SK-N-SH treated with all-trans-retinoic acid at 6 μM for 48 hours (cell line): Measurements from ENCODE around the gene LRP2.

Source experiments
- ATAC-seq: fragments of 200-7000 bp; cut with Tn5 transposase; 3 replicates; pipeline ENCODE4 v1.9.1; 2020; ENCODE audit warnings: mild to moderate bottlenecking, moderate library complexity
- ARNTL ChIP-seq: fragments of 450-650 bp; formaldehyde crosslinking; IDR thresholded peaks from 2 replicates; pipeline ENCODE4 v1.5.0; 2020; ENCODE audit warnings: low read depth, mild to moderate bottlenecking, moderate library complexity, borderline replicate concordance
- BACH2 ChIP-seq: fragments of 250-450 bp; sonication (Bioruptor Pico); IDR thresholded peaks from 2 replicates; pipeline ENCODE4 v1.9.0; 2021; ENCODE audit warnings: mild to moderate bottlenecking, borderline replicate concordance
- GLIS3 ChIP-seq: fragments of 250-450 bp; sonication (Bioruptor Pico); IDR thresholded peaks from 2 replicates; pipeline ENCODE4 v1.5.0; 2020; ENCODE audit warnings: mild to moderate bottlenecking, moderate library complexity
- ISL1 ChIP-seq: fragments of 250-450 bp; sonication (Bioruptor Pico); IDR thresholded peaks from 2 replicates; pipeline ENCODE4 v2.1.2; 2022; ENCODE audit warnings: mild to moderate bottlenecking, moderate library complexity
- OSR1 ChIP-seq: fragments of 250-450 bp; sonication (Bioruptor Pico); IDR thresholded peaks from 2 replicates; pipeline ENCODE4 v1.8.0; 2022; ENCODE audit warnings: moderate library complexity, mild to moderate bottlenecking, inconsistent platforms
- PPARA ChIP-seq: fragments of 250-450 bp; sonication (Bioruptor Pico); IDR thresholded peaks from 2 replicates; pipeline ENCODE4 v1.5.0; 2020; ENCODE audit warnings: mild to moderate bottlenecking, borderline replicate concordance
- RARB ChIP-seq: fragments of 250-450 bp; sonication (Bioruptor Pico); IDR thresholded peaks from 2 replicates; pipeline ENCODE4 v1.8.0; 2021; ENCODE audit warnings: mild to moderate bottlenecking, moderate library complexity
- SNAI2 ChIP-seq: fragments of 250-450 bp; sonication (Bioruptor Pico); IDR thresholded peaks from 2 replicates; pipeline ENCODE4 v1.5.0; 2020; ENCODE audit warnings: mild to moderate bottlenecking, moderate library complexity
- TCF4 ChIP-seq: fragments of 250-450 bp; sonication (Bioruptor Pico); IDR thresholded peaks from 2 replicates; pipeline ENCODE4 v1.8.0; 2021; ENCODE audit warnings: mild to moderate bottlenecking, moderate library complexity, borderline replicate concordance
- TOX ChIP-seq: fragments of 250-450 bp; sonication (Bioruptor Pico); IDR thresholded peaks from 2 replicates; pipeline ENCODE4 v1.8.0; 2021; ENCODE audit warnings: mild to moderate bottlenecking, moderate library complexity, borderline replicate concordance
- ZC3H10 ChIP-seq: fragments of 250-450 bp; sonication (Bioruptor Pico); IDR thresholded peaks from 2 replicates; pipeline ENCODE4 v1.5.1; 2021; ENCODE audit warnings: mild to moderate bottlenecking, moderate library complexity
- ZFP3 ChIP-seq: fragments of 250-450 bp; sonication (Bioruptor Pico); IDR thresholded peaks from 2 replicates; pipeline ENCODE4 v1.5.0; 2020; ENCODE audit warnings: mild to moderate bottlenecking, moderate library complexity
- ZNF565 ChIP-seq: fragments of 450-650 bp; formaldehyde crosslinking; conservative IDR thresholded peaks from 2 replicates; pipeline ENCODE4 v1.5.0; 2020; ENCODE audit warnings: low read depth, mild to moderate bottlenecking, moderate library complexity
- ZNF70 ChIP-seq: fragments of 450-650 bp; formaldehyde crosslinking; IDR thresholded peaks from 2 replicates; pipeline ENCODE4 v1.5.0; 2020; ENCODE audit warnings: mild to moderate bottlenecking, moderate library complexity
- ZNF8 ChIP-seq: fragments of 450-650 bp; formaldehyde crosslinking; IDR thresholded peaks from 2 replicates; pipeline ENCODE4 v1.5.0; 2020; ENCODE audit warnings: mild to moderate bottlenecking, moderate library complexity
- TF ChIP-seq, protein P1 (sequence below): fragments of 250-450 bp; sonication (Bioruptor Pico); IDR thresholded peaks from 2 replicates; pipeline ENCODE4 v1.5.0; 2020; ENCODE audit warnings: mild to moderate bottlenecking, moderate library complexity
- TF ChIP-seq, protein P2 (sequence below): fragments of 250-450 bp; sonication (Bioruptor Pico); IDR thresholded peaks from 2 replicates; pipeline ENCODE4 v1.8.0; 2021; ENCODE audit warnings: low read depth, mild to moderate bottlenecking, moderate library complexity, borderline replicate concordance
- TF ChIP-seq, protein P3 (sequence below): fragments of 250-450 bp; sonication (Bioruptor Pico); IDR thresholded peaks from 2 replicates; pipeline ENCODE4 v1.5.1; 2020; ENCODE audit warnings: low read depth, mild to moderate bottlenecking, moderate library complexity
- TF ChIP-seq, protein P4 (sequence below): fragments of 250-450 bp; sonication (Bioruptor Pico); IDR thresholded peaks from 2 replicates; pipeline ENCODE4 v1.8.0; 2020; ENCODE audit warnings: mild to moderate bottlenecking, moderate library complexity, borderline replicate concordance

Gene LRP2

DNA sequence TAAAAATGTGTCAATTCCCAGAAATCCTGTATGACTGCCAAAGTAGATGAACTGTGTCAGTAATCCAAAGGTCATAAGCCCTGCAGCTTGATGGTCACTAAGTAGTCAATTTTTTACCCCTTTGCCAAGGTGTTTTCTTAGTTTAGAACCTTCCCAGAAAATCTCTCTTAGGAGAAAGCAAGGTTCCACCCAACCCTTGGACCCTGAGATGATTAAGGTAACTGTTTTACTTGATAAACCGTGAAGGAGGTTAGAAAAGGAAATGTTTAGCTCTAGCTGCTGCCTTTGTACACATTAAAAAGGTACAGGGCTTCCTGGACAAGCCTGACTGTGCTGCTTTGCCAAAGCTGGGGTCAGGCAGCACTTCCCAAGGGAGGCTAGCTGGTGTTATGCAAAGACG lies 24.4 kb upstream of the LRP2 start:
- no peak for ATAC-seq
- TF ChIP-seq ZC3H10, result no peak
- no peak for TF ChIP-seq ARNTL (CRISPR knock-in tag)
- TF ChIP-seq, protein P1, sequence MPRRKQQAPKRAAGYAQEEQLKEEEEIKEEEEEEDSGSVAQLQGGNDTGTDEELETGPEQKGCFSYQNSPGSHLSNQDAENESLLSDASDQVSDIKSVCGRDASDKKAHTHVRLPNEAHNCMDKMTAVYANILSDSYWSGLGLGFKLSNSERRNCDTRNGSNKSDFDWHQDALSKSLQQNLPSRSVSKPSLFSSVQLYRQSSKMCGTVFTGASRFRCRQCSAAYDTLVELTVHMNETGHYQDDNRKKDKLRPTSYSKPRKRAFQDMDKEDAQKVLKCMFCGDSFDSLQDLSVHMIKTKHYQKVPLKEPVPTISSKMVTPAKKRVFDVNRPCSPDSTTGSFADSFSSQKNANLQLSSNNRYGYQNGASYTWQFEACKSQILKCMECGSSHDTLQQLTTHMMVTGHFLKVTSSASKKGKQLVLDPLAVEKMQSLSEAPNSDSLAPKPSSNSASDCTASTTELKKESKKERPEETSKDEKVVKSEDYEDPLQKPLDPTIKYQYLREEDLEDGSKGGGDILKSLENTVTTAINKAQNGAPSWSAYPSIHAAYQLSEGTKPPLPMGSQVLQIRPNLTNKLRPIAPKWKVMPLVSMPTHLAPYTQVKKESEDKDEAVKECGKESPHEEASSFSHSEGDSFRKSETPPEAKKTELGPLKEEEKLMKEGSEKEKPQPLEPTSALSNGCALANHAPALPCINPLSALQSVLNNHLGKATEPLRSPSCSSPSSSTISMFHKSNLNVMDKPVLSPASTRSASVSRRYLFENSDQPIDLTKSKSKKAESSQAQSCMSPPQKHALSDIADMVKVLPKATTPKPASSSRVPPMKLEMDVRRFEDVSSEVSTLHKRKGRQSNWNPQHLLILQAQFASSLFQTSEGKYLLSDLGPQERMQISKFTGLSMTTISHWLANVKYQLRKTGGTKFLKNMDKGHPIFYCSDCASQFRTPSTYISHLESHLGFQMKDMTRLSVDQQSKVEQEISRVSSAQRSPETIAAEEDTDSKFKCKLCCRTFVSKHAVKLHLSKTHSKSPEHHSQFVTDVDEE (CRISPR knock-in tag), result no peak
- no peak for TF ChIP-seq ZNF70 (CRISPR knock-in tag)
- TF ChIP-seq, protein P2, sequence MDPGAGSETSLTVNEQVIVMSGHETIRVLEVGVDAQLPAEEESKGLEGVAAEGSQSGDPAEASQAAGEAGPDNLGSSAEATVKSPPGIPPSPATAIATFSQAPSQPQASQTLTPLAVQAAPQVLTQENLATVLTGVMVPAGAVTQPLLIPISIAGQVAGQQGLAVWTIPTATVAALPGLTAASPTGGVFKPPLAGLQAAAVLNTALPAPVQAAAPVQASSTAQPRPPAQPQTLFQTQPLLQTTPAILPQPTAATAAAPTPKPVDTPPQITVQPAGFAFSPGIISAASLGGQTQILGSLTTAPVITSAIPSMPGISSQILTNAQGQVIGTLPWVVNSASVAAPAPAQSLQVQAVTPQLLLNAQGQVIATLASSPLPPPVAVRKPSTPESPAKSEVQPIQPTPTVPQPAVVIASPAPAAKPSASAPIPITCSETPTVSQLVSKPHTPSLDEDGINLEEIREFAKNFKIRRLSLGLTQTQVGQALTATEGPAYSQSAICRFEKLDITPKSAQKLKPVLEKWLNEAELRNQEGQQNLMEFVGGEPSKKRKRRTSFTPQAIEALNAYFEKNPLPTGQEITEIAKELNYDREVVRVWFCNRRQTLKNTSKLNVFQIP (CRISPR knock-in tag), result no peak
- TF ChIP-seq GLIS3, result no peak
- TF ChIP-seq, protein P3, sequence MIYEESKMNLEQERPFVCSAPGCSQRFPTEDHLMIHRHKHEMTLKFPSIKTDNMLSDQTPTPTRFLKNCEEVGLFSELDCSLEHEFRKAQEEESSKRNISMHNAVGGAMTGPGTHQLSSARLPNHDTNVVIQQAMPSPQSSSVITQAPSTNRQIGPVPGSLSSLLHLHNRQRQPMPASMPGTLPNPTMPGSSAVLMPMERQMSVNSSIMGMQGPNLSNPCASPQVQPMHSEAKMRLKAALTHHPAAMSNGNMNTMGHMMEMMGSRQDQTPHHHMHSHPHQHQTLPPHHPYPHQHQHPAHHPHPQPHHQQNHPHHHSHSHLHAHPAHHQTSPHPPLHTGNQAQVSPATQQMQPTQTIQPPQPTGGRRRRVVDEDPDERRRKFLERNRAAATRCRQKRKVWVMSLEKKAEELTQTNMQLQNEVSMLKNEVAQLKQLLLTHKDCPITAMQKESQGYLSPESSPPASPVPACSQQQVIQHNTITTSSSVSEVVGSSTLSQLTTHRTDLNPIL (CRISPR knock-in tag), result no peak

DNA sequence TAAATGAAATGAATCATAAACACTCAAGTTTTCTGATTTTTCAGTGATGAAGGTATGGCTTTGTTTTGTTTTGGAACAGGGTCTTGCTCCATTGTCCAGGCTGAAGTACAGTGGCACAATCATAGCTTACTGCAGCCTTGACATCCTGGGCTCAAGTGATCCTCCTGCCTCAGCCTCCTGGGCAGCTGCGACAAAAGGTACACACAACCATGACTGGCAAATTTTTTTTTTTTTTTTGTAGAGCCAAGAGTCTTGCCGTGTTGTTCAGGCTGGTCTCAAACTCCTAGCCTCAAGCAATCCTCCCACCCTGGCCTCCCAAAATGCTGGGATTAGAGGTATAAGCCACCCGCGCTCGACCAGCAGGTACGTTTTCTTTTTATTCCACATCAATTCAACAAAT lies 22.5 kb upstream of the LRP2 start:
- no peak for ATAC-seq
- no peak for TF ChIP-seq ZC3H10
- TF ChIP-seq PPARA (CRISPR knock-in tag), result no peak
- no peak for TF ChIP-seq ARNTL (CRISPR knock-in tag)
- TF ChIP-seq TCF4 (CRISPR knock-in tag), result no peak
- TF ChIP-seq GLIS3, result no peak
- no peak for TF ChIP-seq TOX (CRISPR knock-in tag)
- TF ChIP-seq ZNF565 (CRISPR knock-in tag), result no peak
- no peak for TF ChIP-seq RARB (CRISPR knock-in tag)
- TF ChIP-seq, protein P2 (CRISPR knock-in tag), result no peak
- no peak for TF ChIP-seq ZFP3 (CRISPR knock-in tag)
- no peak for TF ChIP-seq BACH2 (CRISPR knock-in tag)
- TF ChIP-seq, protein P4, sequence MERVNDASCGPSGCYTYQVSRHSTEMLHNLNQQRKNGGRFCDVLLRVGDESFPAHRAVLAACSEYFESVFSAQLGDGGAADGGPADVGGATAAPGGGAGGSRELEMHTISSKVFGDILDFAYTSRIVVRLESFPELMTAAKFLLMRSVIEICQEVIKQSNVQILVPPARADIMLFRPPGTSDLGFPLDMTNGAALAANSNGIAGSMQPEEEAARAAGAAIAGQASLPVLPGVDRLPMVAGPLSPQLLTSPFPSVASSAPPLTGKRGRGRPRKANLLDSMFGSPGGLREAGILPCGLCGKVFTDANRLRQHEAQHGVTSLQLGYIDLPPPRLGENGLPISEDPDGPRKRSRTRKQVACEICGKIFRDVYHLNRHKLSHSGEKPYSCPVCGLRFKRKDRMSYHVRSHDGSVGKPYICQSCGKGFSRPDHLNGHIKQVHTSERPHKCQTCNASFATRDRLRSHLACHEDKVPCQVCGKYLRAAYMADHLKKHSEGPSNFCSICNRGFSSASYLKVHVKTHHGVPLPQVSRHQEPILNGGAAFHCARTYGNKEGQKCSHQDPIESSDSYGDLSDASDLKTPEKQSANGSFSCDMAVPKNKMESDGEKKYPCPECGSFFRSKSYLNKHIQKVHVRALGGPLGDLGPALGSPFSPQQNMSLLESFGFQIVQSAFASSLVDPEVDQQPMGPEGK (CRISPR knock-in tag), result no peak
- TF ChIP-seq, all 23 proteins: peak for 0

DNA sequence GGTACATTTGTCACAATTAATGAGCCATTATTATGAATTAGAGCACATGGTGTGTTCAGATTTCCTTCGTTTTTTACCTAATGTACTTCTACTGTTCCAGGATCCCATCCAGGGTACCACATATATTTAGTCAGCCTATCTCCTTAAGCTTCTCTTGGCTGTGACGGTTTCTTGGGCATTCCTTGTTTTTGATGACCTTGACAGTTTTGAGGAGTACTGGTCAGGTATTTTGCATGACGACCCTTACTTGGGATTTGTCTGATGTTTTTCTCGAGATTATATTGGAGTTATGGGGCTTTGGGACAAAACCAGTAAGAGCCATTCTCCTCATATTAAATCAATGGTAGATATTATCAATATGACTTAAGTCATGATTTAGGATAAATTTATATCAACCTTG lies 10.2 kb upstream of the LRP2 start:
- ATAC-seq, result no peak
- TF ChIP-seq RARB (CRISPR knock-in tag) (no peak), ISL1 (no peak), TCF4 (CRISPR knock-in tag) (no peak), ZNF565 (CRISPR knock-in tag) (no peak), TOX (CRISPR knock-in tag) (no peak), OSR1 (no peak), ZNF70 (CRISPR knock-in tag) (no peak), ARNTL (CRISPR knock-in tag) (no peak), ZNF8 (CRISPR knock-in tag) (no peak), SNAI2 (CRISPR knock-in tag) (no peak), BACH2 (CRISPR knock-in tag) (no peak)
- TF ChIP-seq, protein P1 (CRISPR knock-in tag), result no peak
- TF ChIP-seq, protein P2 (CRISPR knock-in tag), result no peak
- TF ChIP-seq, protein P4 (CRISPR knock-in tag), result no peak
